Mammary epithelial cell (primary cell): ENCODE measurements around the gene GNGT1.

ENCODE experiments used
- EZH2 ChIP-seq: IDR thresholded peaks from 2 replicates; pipeline ENCODE4 v1.6.1; 2012; ENCODE audit warnings: low read length, inconsistent platforms, borderline replicate concordance
- TF ChIP-seq, protein P1 (sequence below), 2 donors: IDR thresholded peaks in 1 of 2; conservative IDR thresholded peaks in 1 of 2; 2 replicates each; pipeline ENCODE4 v1.5.1; 2011 to 2012; ENCODE audit warnings: inconsistent platforms in 2 of 2, low read length in 2 of 2, mild to moderate bottlenecking in 2 of 2, control low read depth in 1 of 2, low read depth in 1 of 2; ENCODE audit not compliant: insufficient read depth in 1 of 2; ENCODE audit errors: extremely low read depth in 1 of 2

DNA sequence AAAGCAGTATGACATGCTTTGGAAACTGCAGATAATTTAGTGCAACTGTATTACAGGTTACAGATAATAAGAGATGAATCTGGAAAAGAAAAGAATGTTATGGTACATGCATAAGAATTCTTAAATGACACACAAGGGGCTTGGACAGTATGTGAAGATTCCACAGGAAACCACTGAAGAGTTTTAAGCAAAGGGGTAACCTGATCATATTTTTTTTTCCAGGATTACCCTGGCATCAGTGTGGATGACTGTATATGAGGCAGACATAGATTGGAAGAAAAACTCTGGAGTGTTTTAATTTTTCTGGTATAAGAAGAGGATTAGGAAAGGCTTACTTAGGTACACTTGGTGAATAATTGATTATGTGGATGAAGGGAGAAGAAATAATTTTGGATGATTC lies 23.9 kb upstream of the GNGT1 start:
- TF ChIP-seq, protein P1, sequence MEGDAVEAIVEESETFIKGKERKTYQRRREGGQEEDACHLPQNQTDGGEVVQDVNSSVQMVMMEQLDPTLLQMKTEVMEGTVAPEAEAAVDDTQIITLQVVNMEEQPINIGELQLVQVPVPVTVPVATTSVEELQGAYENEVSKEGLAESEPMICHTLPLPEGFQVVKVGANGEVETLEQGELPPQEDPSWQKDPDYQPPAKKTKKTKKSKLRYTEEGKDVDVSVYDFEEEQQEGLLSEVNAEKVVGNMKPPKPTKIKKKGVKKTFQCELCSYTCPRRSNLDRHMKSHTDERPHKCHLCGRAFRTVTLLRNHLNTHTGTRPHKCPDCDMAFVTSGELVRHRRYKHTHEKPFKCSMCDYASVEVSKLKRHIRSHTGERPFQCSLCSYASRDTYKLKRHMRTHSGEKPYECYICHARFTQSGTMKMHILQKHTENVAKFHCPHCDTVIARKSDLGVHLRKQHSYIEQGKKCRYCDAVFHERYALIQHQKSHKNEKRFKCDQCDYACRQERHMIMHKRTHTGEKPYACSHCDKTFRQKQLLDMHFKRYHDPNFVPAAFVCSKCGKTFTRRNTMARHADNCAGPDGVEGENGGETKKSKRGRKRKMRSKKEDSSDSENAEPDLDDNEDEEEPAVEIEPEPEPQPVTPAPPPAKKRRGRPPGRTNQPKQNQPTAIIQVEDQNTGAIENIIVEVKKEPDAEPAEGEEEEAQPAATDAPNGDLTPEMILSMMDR (conservative IDR thresholded peaks at IDR 0.05 in 1 of 2, IDR thresholded peaks at IDR 0.05 in 1 of 2; ENCODE audit: extremely low read depth in 1 of 2, insufficient read depth in 1 of 2, low read depth in 1 of 2, low read length in 2 of 2), result no peak
- no peak for TF ChIP-seq EZH2
